ENCODE results near the gene ZBTB46.

GRCh38 chr20:63785691-63786131 lies 45.4 kb downstream of the ZBTB46 start:
- TF ChIP-seq GABPA (IDR thresholded peaks at IDR 0.05 in 1 of 2, conservative IDR thresholded peaks at IDR 0.05 in 1 of 2) (no peak), CTCF (IDR thresholded peaks at IDR 0.05; ENCODE audit: low read depth, low read length, missing input control) (no peak), JUND (IDR thresholded peaks at IDR 0.05) (no peak), SP1 (IDR thresholded peaks at IDR 0.05) (no peak)
